Natural killer cell (primary cell): ENCODE results near the gene LRRC32. TPM values are rescaled to one million over a fixed set of nuclear protein-coding genes. Genes with fewer than 3 reads are reported as not detected.

Experiments
- ATAC-seq, 3 donors: fragments of 150-1000 bp in 2 of 3; fragments of 200-7000 bp in 1 of 3; cut with Tn5 transposase; 1 replicate in 1 of 3; 2 replicates in 2 of 3; pipeline ENCODE4 v1.10.0; 2021; ENCODE audit warnings: mild to moderate bottlenecking in 2 of 3, moderate library complexity in 2 of 3
- DNase-seq, 2 donors: peaks; one replicate each; pipeline versions ENCODE4 v3.0.0 to v3.0.0-alpha.2; 2013 to 2021; ENCODE audit warnings: mixed read lengths in 1 of 2
- H3K27ac ChIP-seq: one replicate; pipeline ENCODE4 v1.5.1; 2013; ENCODE audit warnings: mild to moderate bottlenecking, low read length
- H3K27me3 ChIP-seq: one replicate; pipeline ENCODE4 v1.6.1; 2013; ENCODE audit warnings: low read length; ENCODE audit not compliant: control insufficient read depth, insufficient read depth
- H3K36me3 ChIP-seq: one replicate; pipeline ENCODE4 v1.6.1; 2013; ENCODE audit warnings: low read length; ENCODE audit not compliant: control insufficient read depth, insufficient read depth
- H3K4me1 ChIP-seq: one replicate; pipeline ENCODE4 v1.6.1; 2013; ENCODE audit warnings: low read length; ENCODE audit not compliant: control insufficient read depth, insufficient read depth
- H3K4me3 ChIP-seq: one replicate; pipeline ENCODE4 v1.5.1; 2013; ENCODE audit warnings: low read length
- H3K9me3 ChIP-seq: one replicate; pipeline ENCODE4 v1.6.1; 2013; ENCODE audit warnings: low read length; ENCODE audit not compliant: control insufficient read depth, insufficient read depth
- H3K27ac Mint-ChIP-seq, 2 donors: one replicate each; pipeline ENCODE4 v1.8.0; 2022; ENCODE audit warnings: mild to moderate bottlenecking in 2 of 2, mixed read lengths in 2 of 2, moderate library complexity in 1 of 2
- H3K27me3 Mint-ChIP-seq, 2 donors: one replicate each; pipeline ENCODE4 v1.8.0; 2022; ENCODE audit warnings: low read depth in 2 of 2, mixed read lengths in 2 of 2
- H3K36me3 Mint-ChIP-seq: one replicate; pipeline ENCODE4 v1.8.0; 2022; ENCODE audit warnings: mixed read lengths
- H3K4me1 Mint-ChIP-seq, 2 donors: one replicate each; pipeline ENCODE4 v1.8.0; 2022; ENCODE audit warnings: mixed read lengths in 2 of 2
- H3K4me3 Mint-ChIP-seq: one replicate; pipeline ENCODE4 v1.8.0; 2022; ENCODE audit warnings: mild to moderate bottlenecking, moderate library complexity, mixed read lengths
- H3K9me3 Mint-ChIP-seq, 2 donors: one replicate each; pipeline ENCODE4 v1.8.0; 2022; ENCODE audit warnings: mixed read lengths in 2 of 2
- CTCF ChIP-seq: fragments of 200-600 bp; IDR thresholded peaks from one replicate; pipeline ENCODE4 v1.8.0; 2022; ENCODE audit warnings: antibody characterized with exemption
- WGBS: methylation state at CpG from one replicate; pipeline ENCODE4 v1.1.7; 2013; ENCODE audit warnings: missing lambda C conversion rate; ENCODE audit not compliant: insufficient coverage; 5-methylcytosine and 5-hydroxymethylcytosine counted together
- intact Hi-C: fragments of 100-400 bp; cut with micrococcal nuclease; formaldehyde crosslinking; loops from one replicate; pipeline ENCODE4 v1.14.2; 2022
- total RNA-seq, 4 donors: library from RNA; stranded (reverse); fragments of 120-200 nt in 1 of 4; gene quantifications; one replicate each; pipeline versions ENCODE4 v1.2.3 to v1.2.4, GENCODE V29; 2013 to 2022

LRRC32 gene
- total RNA-seq, 3 donors from 2014 or later (not counting 1 experiment from before 2014, with no cell fraction given), result 0.14 to 1.4 (median 1.4) TPM

- no peak overlapping the region for H3K27ac ChIP-seq
- no peak for ATAC-seq
- intact Hi-C loops, result no loop called here
- Mint-ChIP-seq H3K27ac (no peak overlapping the region), H3K27me3 (peaks cover 0 to 3% of the 10 kb centered on the region in 2 donors), H3K9me3 (no peaks in the 10 kb centered on the region), H3K4me1 (peaks cover 0 to 8% of the 10 kb centered on the region in 2 donors), H3K36me3 (no peaks in the 10 kb centered on the region), H3K4me3 (no peak overlapping the region)
- H3K4me3 ChIP-seq, result no peak overlapping the region
- H3K4me1 ChIP-seq, result no peaks in the 10 kb centered on the region
- no peak for TF ChIP-seq CTCF
- H3K9me3 ChIP-seq, result no peaks in the 10 kb centered on the region
- H3K27me3 ChIP-seq, result no peaks in the 10 kb centered on the region
- no peak for DNase-seq
- H3K36me3 ChIP-seq, result no peaks in the 10 kb centered on the region
- WGBS, result 33% methylated on average over 3 of the region's 3 CpGs
These were observed 12.3 kb downstream of the LRRC32 start for GRCh38 chr11:76658231-76658630.

- H3K27ac ChIP-seq, result no peak overlapping the region
- no peak overlapping the region for H3K4me3 ChIP-seq
- Mint-ChIP-seq H3K9me3 (no peaks in the 10 kb centered on the region), H3K27me3 (peaks cover 0 to 3% of the 10 kb centered on the region in 2 donors), H3K4me3 (no peak overlapping the region), H3K27ac (no peak overlapping the region), H3K36me3 (no peaks in the 10 kb centered on the region), H3K4me1 (peaks cover 0 to 8% of the 10 kb centered on the region in 2 donors)
- ATAC-seq (no peak), DNase-seq (no peak)
- no peaks in the 10 kb centered on the region for H3K4me1 ChIP-seq
- intact Hi-C loops, result no loop called here
- 68% methylated on average over 14 of the region's 14 CpGs for WGBS
- no peaks in the 10 kb centered on the region for H3K9me3 ChIP-seq
- H3K27me3 ChIP-seq, result no peaks in the 10 kb centered on the region
- no peak for TF ChIP-seq CTCF
- no peaks in the 10 kb centered on the region for H3K36me3 ChIP-seq
These were observed 13.1 kb downstream of the LRRC32 start for GRCh38 chr11:76657187-76658170.

GRCh38 chr11:76656571-76657081 is 13.9 kb downstream of the LRRC32 start:
- peaks cover 0 to 8% of the 10 kb centered on the region in 2 donors for H3K4me1 Mint-ChIP-seq
- no peaks in the 10 kb centered on the region for H3K36me3 ChIP-seq
- peak in 1 of 2 donors; percentile 10 for DNase-seq
- H3K9me3 ChIP-seq, result no peaks in the 10 kb centered on the region
- ATAC-seq, result no peak
- H3K9me3 Mint-ChIP-seq, result no peaks in the 10 kb centered on the region
- TF ChIP-seq CTCF, result no peak
- H3K27ac Mint-ChIP-seq, result no peak overlapping the region
- H3K27me3 Mint-ChIP-seq, result peaks cover 0 to 3% of the 10 kb centered on the region in 2 donors
- 58% methylated on average over 7 of the region's 7 CpGs for WGBS
- H3K27ac ChIP-seq, result no peak overlapping the region
- H3K27me3 ChIP-seq, result no peaks in the 10 kb centered on the region
- H3K4me3 Mint-ChIP-seq, result no peak overlapping the region
- intact Hi-C loops, result no loop called here
- no peaks in the 10 kb centered on the region for H3K4me1 ChIP-seq
- H3K36me3 Mint-ChIP-seq, result no peaks in the 10 kb centered on the region
- no peak overlapping the region for H3K4me3 ChIP-seq
